ENCODE measurements around the gene FAM53A.

The FAM53A gene

GRCh38 chr4:1655081-1655480, 29.0 kb downstream of the FAM53A start:
- Histone ChIP-seq H3K4me1 (ENCODE audit: control insufficient read depth, insufficient read depth, low read length) (peaks cover 8% of the 10 kb centered on the region; the same call in 1 of the 2 replicates), H3K27me3 (ENCODE audit: control insufficient read depth, insufficient read depth, low read length) (no peaks in the 10 kb centered on the region), H3K36me3 (ENCODE audit: control insufficient read depth, insufficient read depth, low read length) (no peaks in the 10 kb centered on the region), H3K9ac (ENCODE audit: low read length) (no peak overlapping the region), H3K4me3 (ENCODE audit: low read depth, low read length) (no peak overlapping the region), H3K27ac (ENCODE audit: low read depth, low read length) (no peak overlapping the region), H3K9me3 (ENCODE audit: control insufficient read depth, insufficient read depth, low read depth, low read length) (no peaks in the 10 kb centered on the region)

GRCh38 chr4:1654216-1654955, 29.7 kb downstream of the FAM53A start:
- Histone ChIP-seq H3K36me3 (ENCODE audit: control insufficient read depth, insufficient read depth, low read length) (no peaks in the 10 kb centered on the region), H3K9me3 (ENCODE audit: control insufficient read depth, insufficient read depth, low read depth, low read length) (no peaks in the 10 kb centered on the region), H3K4me3 (ENCODE audit: low read depth, low read length) (no peak overlapping the region), H3K27me3 (ENCODE audit: control insufficient read depth, insufficient read depth, low read length) (no peaks in the 10 kb centered on the region), H3K27ac (ENCODE audit: low read depth, low read length) (no peak overlapping the region), H3K4me1 (ENCODE audit: control insufficient read depth, insufficient read depth, low read length) (peaks cover 3% of the 10 kb centered on the region; the same call in 1 of the 2 replicates), H3K9ac (ENCODE audit: low read length) (no peak overlapping the region)

GRCh38 chr4:1653776-1654175, 30.3 kb downstream of the FAM53A start:
- no peaks in the 10 kb centered on the region for H3K9me3 ChIP-seq (ENCODE audit: control insufficient read depth, insufficient read depth, low read depth, low read length)
- no peaks in the 10 kb centered on the region for H3K36me3 ChIP-seq (ENCODE audit: control insufficient read depth, insufficient read depth, low read length)
- H3K9ac ChIP-seq (ENCODE audit: low read length) = no peak overlapping the region
- no peaks in the 10 kb centered on the region for H3K4me1 ChIP-seq (ENCODE audit: control insufficient read depth, insufficient read depth, low read length)
- H3K4me3 ChIP-seq (ENCODE audit: low read depth, low read length) = no peak overlapping the region
- H3K27ac ChIP-seq (ENCODE audit: low read depth, low read length) = no peak overlapping the region
- no peaks in the 10 kb centered on the region for H3K27me3 ChIP-seq (ENCODE audit: control insufficient read depth, insufficient read depth, low read length)

- no peaks in the 10 kb centered on the region for H3K9me3 ChIP-seq (ENCODE audit: control insufficient read depth, insufficient read depth, low read depth, low read length)
- H3K4me1 ChIP-seq (ENCODE audit: control insufficient read depth, insufficient read depth, low read length) = no peaks in the 10 kb centered on the region
- H3K9ac ChIP-seq (ENCODE audit: low read length) = no peak overlapping the region
- no peak overlapping the region for H3K4me3 ChIP-seq (ENCODE audit: low read depth, low read length)
- H3K27ac ChIP-seq (ENCODE audit: low read depth, low read length) = no peak overlapping the region
- H3K36me3 ChIP-seq (ENCODE audit: control insufficient read depth, insufficient read depth, low read length) = no peaks in the 10 kb centered on the region
- no peaks in the 10 kb centered on the region for H3K27me3 ChIP-seq (ENCODE audit: control insufficient read depth, insufficient read depth, low read length)
These were observed 32.0 kb downstream of the FAM53A start for GRCh38 chr4:1652088-1652487.

GRCh38 chr4:1651609-1652008, 32.5 kb downstream of the FAM53A start:
- Histone ChIP-seq H3K9me3 (ENCODE audit: control insufficient read depth, insufficient read depth, low read depth, low read length) (no peaks in the 10 kb centered on the region), H3K4me1 (ENCODE audit: control insufficient read depth, insufficient read depth, low read length) (no peaks in the 10 kb centered on the region), H3K27ac (ENCODE audit: low read depth, low read length) (no peak overlapping the region), H3K36me3 (ENCODE audit: control insufficient read depth, insufficient read depth, low read length) (no peaks in the 10 kb centered on the region), H3K4me3 (ENCODE audit: low read depth, low read length) (no peak overlapping the region), H3K27me3 (ENCODE audit: control insufficient read depth, insufficient read depth, low read length) (no peaks in the 10 kb centered on the region), H3K9ac (ENCODE audit: low read length) (no peak overlapping the region)

GRCh38 chr4:1648962-1649361, 35.2 kb downstream of the FAM53A start:
- no peak overlapping the region for H3K4me3 ChIP-seq (ENCODE audit: low read depth, low read length)

GRCh38 chr4:1647432-1647831, 36.7 kb downstream of the FAM53A start:
- Histone ChIP-seq H3K4me3 (ENCODE audit: low read depth, low read length) (no peak overlapping the region), H3K27ac (ENCODE audit: low read depth, low read length) (no peak overlapping the region), H3K9me3 (ENCODE audit: control insufficient read depth, insufficient read depth, low read depth, low read length) (no peaks in the 10 kb centered on the region), H3K4me1 (ENCODE audit: control insufficient read depth, insufficient read depth, low read length) (peaks cover 5% of the 10 kb centered on the region), H3K9ac (ENCODE audit: low read length) (no peak overlapping the region), H3K36me3 (ENCODE audit: control insufficient read depth, insufficient read depth, low read length) (no peaks in the 10 kb centered on the region), H3K27me3 (ENCODE audit: control insufficient read depth, insufficient read depth, low read length) (no peaks in the 10 kb centered on the region)

More at GRCh38 chr4:1648962-1649361, 35.2 kb downstream of the FAM53A start:
- Histone ChIP-seq H3K27me3 (ENCODE audit: control insufficient read depth, insufficient read depth, low read length) (no peaks in the 10 kb centered on the region), H3K4me1 (ENCODE audit: control insufficient read depth, insufficient read depth, low read length) (peaks cover 5% of the 10 kb centered on the region), H3K9ac (ENCODE audit: low read length) (no peak overlapping the region), H3K27ac (ENCODE audit: low read depth, low read length) (no peak overlapping the region), H3K9me3 (ENCODE audit: control insufficient read depth, insufficient read depth, low read depth, low read length) (no peaks in the 10 kb centered on the region), H3K36me3 (ENCODE audit: control insufficient read depth, insufficient read depth, low read length) (no peaks in the 10 kb centered on the region)

- Histone ChIP-seq H3K9me3 (ENCODE audit: control insufficient read depth, insufficient read depth, low read depth, low read length) (no peaks in the 10 kb centered on the region), H3K9ac (ENCODE audit: low read length) (no peak overlapping the region), H3K4me1 (ENCODE audit: control insufficient read depth, insufficient read depth, low read length) (peaks cover 5% of the 10 kb centered on the region), H3K4me3 (ENCODE audit: low read depth, low read length) (no peak overlapping the region), H3K27ac (ENCODE audit: low read depth, low read length) (no peak overlapping the region), H3K36me3 (ENCODE audit: control insufficient read depth, insufficient read depth, low read length) (no peaks in the 10 kb centered on the region), H3K27me3 (ENCODE audit: control insufficient read depth, insufficient read depth, low read length) (no peaks in the 10 kb centered on the region)
These were observed 37.4 kb downstream of the FAM53A start for GRCh38 chr4:1646690-1647089.

GRCh38 chr4:1644891-1645657, 39.0 kb downstream of the FAM53A start:
- no peaks in the 10 kb centered on the region for H3K27me3 ChIP-seq (ENCODE audit: control insufficient read depth, insufficient read depth, low read length)
- H3K27ac ChIP-seq (ENCODE audit: low read depth, low read length) = peak overlapping the region; percentile 37; the same call in 1 of the 2 replicates

GRCh38 chr4:1643971-1644735, 40.0 kb downstream of the FAM53A start:
- Histone ChIP-seq H3K9me3 (ENCODE audit: control insufficient read depth, insufficient read depth, low read depth, low read length) (no peaks in the 10 kb centered on the region), H3K27me3 (ENCODE audit: control insufficient read depth, insufficient read depth, low read length) (no peaks in the 10 kb centered on the region), H3K4me3 (ENCODE audit: low read depth, low read length) (no peak overlapping the region), H3K27ac (ENCODE audit: low read depth, low read length) (no peak overlapping the region; the same call in 1 of the 2 replicates), H3K36me3 (ENCODE audit: control insufficient read depth, insufficient read depth, low read length) (no peaks in the 10 kb centered on the region), H3K4me1 (ENCODE audit: control insufficient read depth, insufficient read depth, low read length) (peaks cover 5% of the 10 kb centered on the region), H3K9ac (ENCODE audit: low read length) (no peak overlapping the region)

More at GRCh38 chr4:1644891-1645657, 39.0 kb downstream of the FAM53A start:
- Histone ChIP-seq H3K9me3 (ENCODE audit: control insufficient read depth, insufficient read depth, low read depth, low read length) (no peaks in the 10 kb centered on the region), H3K4me3 (ENCODE audit: low read depth, low read length) (no peak overlapping the region), H3K36me3 (ENCODE audit: control insufficient read depth, insufficient read depth, low read length) (no peaks in the 10 kb centered on the region), H3K4me1 (ENCODE audit: control insufficient read depth, insufficient read depth, low read length) (peaks cover 5% of the 10 kb centered on the region), H3K9ac (ENCODE audit: low read length) (no peak overlapping the region)
